HG03575 (cell line): ENCODE results near the gene RNF168.
"Not testable (repeated sequence)": the region's sequence is repeated elsewhere in the genome, so short reads cannot be mapped to it uniquely, and the experiment has no call there.

ENCODE experiments used
- ATAC-seq: cut with Tn5 transposase; IDR thresholded peaks from one replicate; pipeline ENCODE4 v1.9.1; 2021; ENCODE audit not compliant: unreplicated experiment, insufficient number of reproducible peaks, low FRiP score; ENCODE audit errors: extremely low read depth

Gene RNF168

GRCh38 chr3:196503196-196504076, at the start of gene RNF168:
Gene RNF168 (minus strand): TSS chr3:196503768. CDS start chr3:196503173, 595 bp downstream.
- ATAC-seq: no peak

GRCh38 chr3:196552253-196552652, 48.7 kb upstream of the RNF168 start:
- ATAC-seq: no peak

GRCh38 chr3:196550172-196550571, 46.6 kb upstream of the RNF168 start:
- ATAC-seq: not testable (repeated sequence)

GRCh38 chr3:196549312-196549711, 45.7 kb upstream of the RNF168 start:
- ATAC-seq: not testable (repeated sequence)

GRCh38 chr3:196547067-196547466, 43.5 kb upstream of the RNF168 start:
- ATAC-seq: no peak

- no peak for ATAC-seq
Measured at GRCh38 chr3:196546537-196546936, 43.0 kb upstream of the RNF168 start.

GRCh38 chr3:196544491-196544992, 41.0 kb upstream of the RNF168 start:
- no peak for ATAC-seq

GRCh38 chr3:196541684-196542445, 38.3 kb upstream of the RNF168 start:
- no peak for ATAC-seq

GRCh38 chr3:196537319-196537984, 33.9 kb upstream of the RNF168 start:
- ATAC-seq: no peak

- no peak for ATAC-seq
Measured at GRCh38 chr3:196533260-196533681, 29.7 kb upstream of the RNF168 start.

- no peak for ATAC-seq
Measured at GRCh38 chr3:196531418-196531817, 27.9 kb upstream of the RNF168 start.

- ATAC-seq: no peak
Measured at GRCh38 chr3:196528639-196529233, 25.2 kb upstream of the RNF168 start.

GRCh38 chr3:196525141-196525540, 21.6 kb upstream of the RNF168 start:
- no peak for ATAC-seq

- ATAC-seq: no peak
Measured at GRCh38 chr3:196524527-196524926, 21.0 kb upstream of the RNF168 start.

- ATAC-seq: no peak
Measured at GRCh38 chr3:196523841-196524240, 20.3 kb upstream of the RNF168 start.

- ATAC-seq: not testable (repeated sequence)
Measured at GRCh38 chr3:196521291-196521690, 17.7 kb upstream of the RNF168 start.

GRCh38 chr3:196519718-196520082, 16.1 kb upstream of the RNF168 start:
- no peak for ATAC-seq

GRCh38 chr3:196518966-196519717, 15.6 kb upstream of the RNF168 start:
- ATAC-seq: no peak
